GM18873 (cell line): Measurements from ENCODE around the gene TMEM240.

Experiments used
- ATAC-seq: cut with Tn5 transposase; IDR thresholded peaks from one replicate; pipeline ENCODE4 v1.9.1; 2021; ENCODE audit warnings: mild to moderate bottlenecking, moderate library complexity, moderate number of reproducible peaks; ENCODE audit not compliant: unreplicated experiment, low FRiP score

The TMEM240 gene

DNA sequence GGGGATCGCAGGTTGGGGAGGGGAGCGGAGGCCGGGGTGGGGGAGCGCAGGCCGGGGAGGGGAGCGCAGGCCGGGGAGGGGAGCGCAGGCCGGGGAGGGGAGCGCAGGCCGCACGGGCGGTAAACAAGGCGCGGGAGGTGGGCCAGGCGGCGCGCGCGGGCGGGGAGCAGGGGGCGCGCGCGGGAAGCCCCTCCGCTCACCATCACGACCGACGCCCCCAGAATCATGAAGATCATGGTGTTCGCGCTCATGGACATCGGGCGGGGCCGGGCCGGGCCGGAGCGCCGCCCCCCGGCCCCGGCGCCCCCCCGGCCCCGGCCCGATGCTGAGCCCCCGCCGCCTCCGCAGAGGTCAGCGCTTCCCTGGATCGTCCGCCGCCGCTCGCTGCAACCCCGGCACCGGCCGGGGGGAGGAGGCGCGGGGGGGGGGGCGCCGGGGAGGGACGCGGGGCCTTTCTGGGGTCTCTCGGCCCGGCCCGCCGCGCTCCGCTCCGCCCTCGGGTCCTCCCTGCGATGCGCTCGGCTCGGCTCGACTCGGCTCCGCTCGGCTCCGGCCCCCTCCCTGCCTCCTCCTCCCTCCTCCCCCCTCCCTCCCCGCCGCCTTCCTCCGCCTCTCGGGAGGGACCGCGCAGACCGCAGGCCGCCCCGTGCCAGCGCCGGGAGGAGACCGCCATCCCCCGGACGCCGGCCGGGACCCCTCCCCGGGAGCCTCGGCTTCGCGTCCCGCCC lies at the start of gene TMEM240:
Gene TMEM240, minus strand, starts transcription at position 535 of the 728 bp plus-strand sequence. Its CDS starts 278 bp downstream, at position 257.
- no peak for ATAC-seq

DNA sequence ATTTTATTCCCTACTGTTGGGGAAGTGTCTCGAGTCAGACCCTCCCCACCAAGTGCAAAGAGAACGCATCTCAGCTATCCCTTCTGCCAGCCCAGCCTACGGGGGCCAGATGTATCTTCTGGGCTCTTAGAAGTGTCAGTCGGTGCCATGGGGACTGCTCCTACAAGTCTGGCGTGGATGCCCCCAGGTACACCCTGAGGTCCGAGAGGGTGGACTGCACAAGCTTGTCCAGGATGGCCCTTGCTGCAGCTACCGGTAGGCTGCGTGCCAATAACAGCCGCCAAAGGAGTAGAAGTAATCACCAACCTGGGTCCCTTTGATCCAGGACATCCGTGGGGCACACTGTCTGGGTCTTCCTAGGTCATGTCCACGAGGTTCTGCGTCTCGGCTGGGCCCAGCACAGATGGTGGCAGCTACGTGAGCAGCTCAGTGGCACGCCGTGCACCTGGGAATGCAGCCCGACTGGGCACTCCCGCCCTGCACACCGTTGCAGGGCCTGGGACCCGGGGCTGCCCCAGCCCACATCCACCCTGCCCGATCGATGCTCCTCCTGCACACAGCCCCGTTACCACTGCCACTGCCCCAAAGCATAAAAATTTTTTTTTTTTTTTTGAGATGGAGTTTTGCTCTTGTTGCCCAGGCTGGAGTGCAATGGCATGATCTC lies 43.1 kb upstream of the TMEM240 start:
- ATAC-seq = no peak

DNA sequence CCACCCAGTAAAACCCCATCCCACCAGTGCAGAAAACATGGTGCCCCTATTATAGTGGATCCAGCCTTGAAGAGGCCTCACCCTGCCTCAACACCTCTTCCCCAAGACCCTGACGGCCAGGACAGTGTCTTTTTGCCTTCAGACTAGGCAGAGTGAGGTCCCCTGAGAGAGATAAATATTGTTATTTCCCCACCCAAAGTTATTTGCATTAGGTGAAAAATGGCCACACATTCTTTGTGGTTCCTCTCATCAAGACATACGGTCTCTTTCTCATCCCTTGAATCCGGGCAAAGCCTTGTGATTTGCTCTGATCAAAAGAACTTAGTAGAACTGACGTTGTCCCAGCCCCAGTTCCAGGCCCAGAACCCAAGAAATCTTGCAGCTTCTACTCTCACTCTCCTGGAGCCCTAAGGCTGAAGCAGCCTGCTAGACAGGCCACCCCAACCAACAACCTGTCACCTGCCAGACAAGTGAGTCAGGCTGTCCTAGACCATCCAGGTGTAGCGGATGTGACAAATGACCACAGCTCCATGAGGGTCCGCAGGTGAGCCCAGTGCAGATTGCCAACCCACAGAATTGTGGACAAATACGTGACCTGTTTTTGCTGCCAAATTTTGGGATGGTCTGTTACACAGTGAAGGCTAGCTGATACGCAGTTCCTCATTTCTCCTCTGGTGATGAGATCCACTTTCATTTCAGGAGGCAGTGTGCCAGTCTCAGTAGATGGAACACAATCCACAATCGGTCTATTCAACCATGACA lies 42.3 kb upstream of the TMEM240 start:
- ATAC-seq = no peak

DNA sequence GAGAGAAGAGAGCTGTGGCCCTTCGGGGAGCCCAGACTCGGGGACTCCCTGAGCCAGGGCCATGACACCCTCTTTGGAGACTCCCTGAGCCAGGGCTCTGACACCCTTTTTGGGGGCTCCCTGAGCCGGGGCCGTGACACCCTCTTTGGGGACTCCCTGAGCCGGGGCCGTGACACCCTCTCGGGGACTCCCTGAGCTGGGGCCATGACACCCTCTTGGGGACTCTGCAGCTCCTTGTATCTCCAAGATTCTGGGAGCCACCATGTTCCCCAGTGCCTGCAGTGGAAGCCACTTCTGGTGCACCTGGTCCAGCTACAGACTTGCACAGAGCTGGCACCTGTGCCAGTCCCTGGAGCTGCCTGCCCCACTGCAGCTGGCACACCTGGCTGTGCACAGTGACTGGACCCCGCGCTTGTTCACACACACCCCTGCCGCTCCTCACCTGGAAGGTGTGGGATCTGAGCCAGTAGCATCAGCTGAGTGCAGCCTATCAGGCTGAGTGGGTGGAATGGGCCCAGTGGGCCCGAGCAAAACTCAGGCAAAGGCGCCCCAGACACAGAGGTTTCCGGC lies 38.0 kb upstream of the TMEM240 start:
- ATAC-seq = no peak

DNA sequence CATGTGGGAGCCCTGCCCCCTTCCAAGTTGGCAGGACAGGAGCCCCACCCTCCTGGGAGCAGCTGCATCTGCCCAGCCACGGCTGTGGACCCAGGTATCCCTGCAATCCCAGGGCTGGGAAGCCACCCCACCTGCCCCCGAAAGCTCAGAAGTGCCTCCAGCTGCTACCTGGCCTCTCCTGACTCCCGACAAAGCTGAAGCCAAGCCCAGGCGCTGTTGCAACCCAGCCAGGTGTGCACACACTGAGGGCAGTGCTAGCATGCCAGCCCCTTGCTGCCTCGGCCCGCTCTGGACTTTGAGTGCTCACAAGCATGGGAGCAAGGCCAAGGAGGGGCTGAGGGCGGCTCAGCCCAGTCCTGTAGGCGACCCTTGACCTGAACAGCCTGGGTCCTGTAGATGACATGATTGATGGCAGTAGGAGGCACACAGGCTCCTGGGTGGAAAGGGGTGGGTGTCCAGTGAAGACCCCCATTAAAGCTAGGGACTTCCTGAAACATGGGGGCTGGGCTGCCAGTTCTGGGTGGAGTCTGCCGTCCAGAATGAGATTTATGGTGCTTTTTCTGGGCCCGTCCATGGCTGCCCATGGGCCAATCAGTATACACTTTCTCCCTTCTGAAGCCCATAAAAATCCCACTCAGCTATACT lies 37.1 kb upstream of the TMEM240 start:
- no peak for ATAC-seq

DNA sequence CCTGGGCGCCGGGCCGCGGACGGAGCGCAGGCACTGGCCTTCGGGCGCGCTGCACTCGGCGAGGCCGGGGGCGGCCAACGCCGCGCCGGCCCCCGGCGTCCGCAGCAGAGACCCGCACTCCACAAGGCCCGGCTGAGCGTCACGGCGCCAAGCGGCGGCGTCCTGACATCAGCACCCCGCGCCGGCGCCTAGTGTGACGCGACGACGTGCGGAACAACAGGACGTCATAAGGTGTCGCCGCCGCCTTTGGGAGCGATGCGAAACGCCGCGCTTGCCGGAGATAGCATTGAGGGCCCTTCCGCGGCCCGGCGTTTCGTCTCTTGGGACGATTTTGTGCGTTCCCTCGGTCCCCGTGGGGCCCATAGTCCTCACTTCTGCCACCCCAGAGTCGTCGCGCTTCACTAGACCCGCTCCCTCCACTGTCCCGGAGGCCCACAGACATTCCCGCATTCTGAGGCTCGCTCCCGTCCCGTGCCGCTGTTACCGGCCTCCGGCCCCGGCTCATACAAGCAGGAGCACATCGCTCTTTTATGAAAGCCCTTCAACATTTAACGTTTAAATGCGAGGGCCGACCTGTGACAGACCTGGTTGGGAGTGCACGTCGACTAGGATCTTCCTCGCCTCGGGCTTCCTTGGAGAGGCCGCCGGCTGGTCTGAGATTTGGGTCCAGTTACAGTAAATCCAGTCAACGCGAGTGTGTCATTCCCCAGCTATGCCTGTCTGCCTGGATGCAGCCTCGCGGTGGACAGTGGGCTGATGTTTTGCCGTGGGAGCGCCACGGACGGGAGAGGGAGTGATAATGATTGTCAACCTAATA lies 34.5 kb upstream of the TMEM240 start, which contains the start of gene SSU72:
Gene SSU72, minus strand, starts transcription at position 143 of the 817 bp plus-strand sequence. CDS start 306 bp downstream, outside the sequence.
- ATAC-seq = peak; percentile 51

DNA sequence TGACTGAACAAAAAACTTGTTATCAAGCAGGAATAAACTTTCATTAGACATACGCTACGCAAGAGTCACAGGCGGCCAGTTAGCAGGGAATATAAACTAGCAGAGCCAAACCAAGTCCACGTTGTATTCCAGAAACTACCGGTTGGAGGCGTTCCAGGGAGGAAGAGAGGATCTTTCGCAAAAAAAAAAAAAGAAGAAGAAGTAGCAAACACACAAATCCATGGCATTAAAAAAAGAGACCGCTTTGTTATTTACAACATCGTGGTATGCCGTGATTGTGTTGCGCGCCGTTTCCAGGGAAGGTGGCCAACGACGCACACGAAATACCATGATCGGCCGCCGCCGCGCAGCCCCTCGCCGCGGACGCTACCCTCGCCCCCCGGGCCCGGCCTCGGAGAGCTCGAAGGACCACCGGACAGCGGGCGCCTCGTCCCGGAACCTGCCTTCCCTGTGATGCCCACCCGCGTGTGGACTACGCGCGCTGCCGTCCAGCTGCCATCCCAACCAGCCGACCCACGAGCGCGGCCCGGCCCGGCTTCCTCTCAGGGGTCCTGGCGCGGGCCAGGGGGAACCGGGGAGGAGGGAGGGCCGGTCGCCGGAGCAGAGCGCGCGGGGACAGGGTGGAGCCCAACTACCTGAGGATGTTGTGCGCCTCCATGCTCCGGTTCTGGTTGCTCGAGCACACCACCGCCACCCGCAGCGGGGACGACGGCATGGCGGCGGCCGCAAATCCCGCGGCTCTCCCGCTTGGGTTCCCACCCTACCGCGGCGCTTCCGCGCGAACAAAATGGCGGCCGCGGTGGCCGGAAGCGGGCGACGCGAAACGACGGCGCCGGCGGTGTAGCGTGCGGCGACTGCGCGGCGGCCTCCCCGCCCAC lies 33.7 kb upstream of the TMEM240 start:
- peak; percentile 43 for ATAC-seq

DNA sequence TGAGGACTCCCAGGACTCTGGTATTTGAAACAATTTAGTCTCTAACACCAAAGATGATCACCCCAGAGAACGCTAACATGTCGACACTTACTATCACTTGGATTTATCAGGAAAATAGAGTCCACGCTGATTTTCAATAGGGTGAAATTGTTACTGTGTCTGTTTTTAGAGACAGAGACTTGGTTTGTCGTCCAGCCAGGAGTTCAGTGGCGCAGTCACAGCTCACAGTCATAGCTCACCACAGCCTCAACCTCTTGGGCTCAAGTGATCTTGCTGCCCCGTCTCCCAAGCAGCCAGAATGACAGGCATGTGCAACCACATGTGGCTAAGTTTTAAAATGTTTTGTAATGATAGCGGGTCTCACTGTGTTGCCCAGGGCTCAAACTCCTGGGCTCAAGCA lies 28.9 kb upstream of the TMEM240 start:
- ATAC-seq = no peak

DNA sequence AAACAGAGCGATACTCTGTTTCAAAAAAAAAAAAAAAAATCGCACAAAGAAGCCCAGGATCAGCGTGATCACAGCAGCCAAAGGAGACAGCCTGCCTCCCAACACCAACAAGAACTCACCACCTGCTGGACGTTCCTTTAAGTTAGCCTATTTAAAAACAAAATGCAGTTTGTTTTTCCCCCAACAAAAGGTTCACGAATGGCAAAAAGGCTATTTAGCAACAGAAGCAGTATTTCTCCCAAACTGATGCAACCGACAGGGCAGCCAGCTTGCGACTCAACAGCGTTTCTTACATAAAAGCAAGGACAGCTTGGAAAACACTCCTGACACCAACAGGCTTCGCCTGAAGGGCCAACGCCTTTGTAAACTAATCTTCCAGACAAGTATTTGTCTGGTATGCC lies 27.5 kb upstream of the TMEM240 start:
- ATAC-seq = no peak

DNA sequence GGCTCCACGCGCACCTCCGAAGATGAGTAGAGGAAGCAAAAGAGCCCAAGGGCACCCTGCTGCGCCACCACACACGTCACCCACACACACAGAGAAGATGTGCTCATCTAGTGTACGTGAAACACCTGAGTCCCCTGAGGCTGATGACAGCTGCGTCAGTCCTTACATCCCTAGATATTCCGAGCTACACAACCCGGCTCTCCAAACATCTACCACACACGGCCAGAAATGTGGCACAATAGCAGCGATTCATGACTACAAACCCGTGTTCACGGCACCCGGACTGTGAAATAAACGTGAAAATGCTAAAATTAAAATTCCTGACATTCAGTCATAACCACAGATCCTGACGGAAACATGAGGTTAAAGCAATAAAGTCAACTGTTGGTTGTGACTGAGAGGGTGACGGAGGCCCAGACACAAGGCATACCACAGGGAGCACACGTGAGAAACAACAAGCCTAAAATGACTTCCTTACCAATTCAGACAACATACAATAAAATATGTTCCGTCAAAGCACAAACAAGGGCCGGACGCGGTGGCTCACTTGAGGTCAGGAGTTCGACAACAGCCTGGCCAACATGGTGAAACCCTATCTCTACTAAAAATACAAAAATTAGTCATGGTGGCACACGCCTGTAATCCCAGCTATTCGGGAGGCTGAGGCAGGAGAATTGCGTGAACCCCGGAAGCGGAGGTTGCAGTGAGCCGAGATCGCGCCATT lies 26.9 kb upstream of the TMEM240 start:
- ATAC-seq = no peak

DNA sequence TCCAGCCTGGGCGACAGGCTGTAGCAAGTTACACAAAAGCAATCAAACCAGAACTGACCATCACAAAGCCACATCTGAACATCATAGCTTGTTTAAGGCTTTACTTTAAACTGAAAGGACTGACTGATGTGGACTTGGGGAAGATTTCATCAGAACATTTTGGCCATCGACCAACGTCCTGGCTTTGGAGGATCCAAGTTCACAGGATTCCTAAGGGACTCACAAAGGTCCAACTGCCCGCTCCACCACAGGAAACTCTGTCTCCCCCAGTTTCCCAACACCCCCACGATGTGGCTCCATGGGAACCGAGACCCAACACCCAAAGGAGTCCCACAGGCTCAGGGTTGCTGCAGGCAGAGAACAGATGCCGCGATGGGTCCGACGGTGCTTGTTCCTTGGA lies 24.9 kb upstream of the TMEM240 start:
- ATAC-seq = no peak

DNA sequence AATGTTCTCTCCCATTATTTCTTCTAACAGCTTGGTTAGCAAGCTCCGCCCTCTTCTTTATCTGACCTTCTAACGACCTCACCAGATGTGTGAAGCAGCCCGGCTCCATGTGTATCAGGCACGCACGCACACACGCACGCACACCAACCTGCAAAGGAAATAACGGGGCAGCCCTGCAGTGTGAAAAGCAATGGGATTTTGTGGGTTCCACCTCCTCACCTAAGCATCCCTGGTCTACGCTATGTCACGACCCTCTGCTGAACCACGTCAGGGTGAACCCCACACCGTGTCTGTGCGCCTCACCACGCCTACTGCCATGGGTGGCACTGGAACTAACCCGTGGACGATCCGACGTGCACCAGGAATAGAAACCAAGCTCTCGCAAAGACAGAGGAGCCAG lies 23.8 kb upstream of the TMEM240 start:
- no peak for ATAC-seq

DNA sequence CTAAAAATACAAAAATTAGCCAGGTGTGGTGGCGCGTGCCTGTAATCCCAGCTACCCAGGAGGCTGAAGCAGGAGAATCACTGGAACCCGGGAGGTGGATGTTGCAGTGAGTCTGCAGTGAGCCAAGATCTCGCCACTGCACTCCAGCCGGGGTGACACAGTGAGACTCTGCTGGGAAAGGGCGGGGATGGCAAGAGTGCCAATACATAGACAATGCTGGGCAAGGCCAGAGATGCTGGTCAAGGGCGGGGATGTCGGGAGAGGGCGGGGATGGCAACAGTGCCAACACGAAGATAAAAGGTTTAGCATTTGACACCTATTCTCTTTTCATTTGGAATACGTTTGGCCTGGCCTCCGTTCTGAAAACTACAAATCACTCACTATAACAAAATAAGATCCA lies 23.3 kb upstream of the TMEM240 start:
- no peak for ATAC-seq

DNA sequence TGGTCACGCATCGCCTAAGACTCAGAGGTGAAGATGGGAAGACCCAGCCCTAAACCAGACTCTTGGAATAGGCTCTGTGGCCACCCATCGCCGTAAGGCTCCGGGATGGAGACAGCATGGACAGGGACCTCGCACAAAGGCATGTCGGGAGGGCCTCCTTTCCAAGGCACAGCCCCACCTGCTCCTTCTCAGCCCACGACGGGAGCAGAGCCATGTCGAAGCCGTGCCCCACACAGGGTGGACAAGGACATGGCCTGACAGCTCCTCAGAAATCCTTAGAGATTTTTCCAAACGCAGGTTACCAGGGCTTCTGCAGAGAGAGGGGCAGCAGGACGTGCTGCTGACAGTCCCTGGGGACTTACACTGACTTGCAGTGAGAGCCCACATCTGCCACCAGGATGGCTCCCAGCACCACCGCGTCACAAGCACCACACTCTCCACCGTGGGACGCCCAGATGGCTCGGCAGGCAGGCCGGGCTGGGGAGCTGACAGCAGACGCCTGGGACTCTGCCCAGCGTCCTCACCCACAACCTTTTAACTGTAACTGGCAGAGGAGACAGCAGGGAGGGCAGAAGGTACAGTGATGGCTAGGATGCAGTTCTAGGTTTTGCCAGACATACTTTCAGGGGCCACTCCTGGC lies 22.3 kb upstream of the TMEM240 start:
- ATAC-seq = no peak

DNA sequence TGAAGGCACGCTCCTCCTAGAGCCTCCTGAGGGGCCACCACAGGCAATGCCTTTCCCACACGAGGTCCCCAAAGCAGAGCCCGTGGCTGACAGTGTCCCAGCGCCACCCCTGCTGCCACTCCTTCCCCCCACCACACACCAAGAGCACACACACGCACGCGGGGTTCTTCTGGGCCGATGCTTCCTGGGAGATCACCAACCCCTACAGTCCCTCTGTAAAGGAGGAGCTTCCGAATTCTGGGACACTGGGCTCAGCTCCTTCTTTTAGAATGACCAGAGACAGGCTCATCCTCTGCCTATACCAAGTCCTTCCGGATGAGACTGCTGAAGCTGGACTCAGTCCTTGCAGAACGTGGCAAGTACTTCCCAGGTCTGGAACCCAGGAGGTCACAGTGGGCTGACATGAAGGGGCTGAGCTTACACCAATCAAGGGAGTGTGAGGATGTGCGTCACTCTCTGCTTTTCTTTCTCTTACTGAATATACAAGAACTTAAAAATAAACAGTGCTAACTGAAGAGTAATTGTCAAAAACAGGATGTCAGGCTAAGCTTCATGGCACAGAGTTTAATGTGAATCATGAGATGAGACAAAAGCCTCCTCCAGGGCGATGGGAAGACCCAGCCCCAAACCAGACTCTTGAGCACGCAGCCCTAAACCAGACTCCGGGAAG lies 21.5 kb upstream of the TMEM240 start:
- ATAC-seq = no peak

DNA sequence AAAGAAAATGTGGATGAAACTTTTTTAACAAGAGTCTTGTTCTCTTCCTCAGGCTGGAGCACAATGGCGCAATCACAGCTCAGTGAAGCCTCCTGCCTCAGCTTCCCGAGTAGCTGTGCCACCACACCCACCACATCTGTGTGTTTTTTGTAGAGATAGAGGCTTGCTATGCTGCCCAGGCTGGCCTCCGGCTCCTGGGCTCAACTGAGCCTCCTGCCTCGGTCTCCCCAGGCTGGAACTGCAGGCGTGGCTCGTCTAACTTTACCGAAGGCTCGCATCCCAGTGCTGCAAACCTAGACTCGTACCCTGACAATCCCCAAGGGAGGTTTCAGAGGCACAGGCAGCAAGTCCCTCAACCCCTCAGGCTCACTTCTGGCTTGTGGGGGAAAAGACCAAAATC lies 19.8 kb upstream of the TMEM240 start:
- ATAC-seq = no peak

DNA sequence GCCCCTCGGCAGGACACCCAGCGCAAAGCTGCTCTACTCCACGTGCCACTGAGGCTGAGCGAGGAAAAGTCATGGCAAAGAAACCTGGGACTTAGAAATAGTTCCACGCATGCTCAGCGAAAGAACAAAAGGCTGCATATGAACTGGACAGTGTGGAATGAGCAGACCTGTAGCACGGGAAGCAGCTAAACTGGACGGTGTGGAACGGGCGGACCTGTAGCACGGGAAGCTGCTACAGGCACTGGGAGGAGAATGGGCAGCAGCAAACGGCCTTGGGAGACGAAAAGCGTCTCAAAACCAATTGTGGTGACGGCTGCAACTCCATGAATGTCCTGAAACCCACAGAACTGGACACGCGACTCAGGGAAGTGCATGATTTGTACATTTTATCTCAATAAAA lies 18.6 kb upstream of the TMEM240 start:
- ATAC-seq = no peak
